Upper lobe of left lung (tissue), 4 donors: ENCODE measurements around the gene CCND1.

Experiments
- EP300 ChIP-seq, 4 donors: sonication (generic); formaldehyde crosslinking; IDR thresholded peaks; one replicate each; pipeline ENCODE4 v1.5.1; 2017; ENCODE audit warnings: antibody characterized with exemption in 4 of 4, control low read depth in 2 of 4
- POLR2AphosphoS5 ChIP-seq, 2 donors: sonication (generic); formaldehyde crosslinking; IDR thresholded peaks; one replicate each; pipeline ENCODE4 v1.5.1; 2017; ENCODE audit warnings: antibody characterized with exemption in 2 of 2

DNA sequence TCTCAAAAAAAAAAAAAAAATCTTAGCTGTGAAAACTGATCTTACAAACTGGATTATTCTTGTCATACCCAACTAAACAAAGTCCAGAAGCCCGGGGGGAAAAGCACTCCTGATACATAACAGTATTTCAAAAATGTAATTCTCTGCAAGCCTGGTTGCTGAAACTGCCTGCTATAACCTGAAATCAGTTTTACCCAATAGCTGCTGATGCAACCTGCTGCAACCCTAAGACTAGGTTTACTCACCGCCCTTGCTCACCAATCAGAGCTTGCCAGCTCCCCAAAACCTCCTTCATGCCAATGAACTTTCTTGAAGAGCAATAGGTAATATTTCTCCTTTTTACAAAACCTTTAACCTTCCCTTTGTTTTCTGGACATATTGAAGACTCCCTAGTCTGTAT, 50.5 kb downstream of the CCND1 start:
- TF ChIP-seq POLR2AphosphoS5 (IDR thresholded peaks at IDR 0.05) (no peak), EP300 (IDR thresholded peaks at IDR 0.05) (no peak)
